Left hindlimb (tissue), 1 donor: ENCODE data around the gene MYBPC3.

Source experiments
- DNase-seq: peaks from one replicate; pipeline ENCODE4 v3.0.0-alpha.2; 2018

MYBPC3 gene

GRCh38 chr11:47383071-47383470 is 30.6 kb upstream of the MYBPC3 start:
- no peak for DNase-seq

- no peak for DNase-seq
Observed at GRCh38 chr11:47380078-47380477, 27.6 kb upstream of the MYBPC3 start.

DNA sequence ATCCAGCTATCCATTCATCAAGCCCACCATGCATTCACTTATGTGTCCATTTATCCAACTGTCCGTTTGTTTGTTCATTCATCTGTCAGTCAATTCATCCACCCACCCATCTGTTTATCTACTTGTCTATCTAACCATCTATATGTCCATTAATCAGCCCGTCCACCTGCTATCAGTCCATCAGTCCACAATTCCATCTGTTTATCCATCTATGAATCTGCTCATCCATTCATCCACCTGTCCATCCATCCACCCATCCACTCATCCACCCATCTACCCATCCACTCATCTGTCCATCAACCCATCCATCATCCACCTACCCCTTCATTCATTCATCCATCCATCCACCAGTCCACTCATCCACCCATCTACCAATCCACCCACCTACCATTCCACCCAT is 26.8 kb upstream of the MYBPC3 start:
- no peak for DNase-seq

DNA sequence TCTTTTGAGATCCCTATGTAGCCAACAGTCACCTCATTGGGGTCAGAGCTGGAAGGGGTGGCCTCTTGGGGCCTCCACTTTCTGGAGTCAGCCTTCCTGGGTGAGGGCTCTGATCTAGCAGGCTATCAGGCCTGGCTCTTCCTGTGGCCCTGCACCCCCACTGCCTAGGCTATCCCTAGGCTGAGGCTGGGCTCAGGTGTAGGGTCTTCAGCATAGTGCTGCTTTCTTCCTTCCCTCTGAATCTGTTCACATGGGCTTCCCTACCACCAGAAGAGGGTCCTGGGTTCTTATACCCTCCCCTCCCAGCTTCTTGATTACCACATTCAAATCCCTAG is 26.3 kb upstream of the MYBPC3 start:
- no peak for DNase-seq

- no peak for DNase-seq
Observed at GRCh38 chr11:47378010-47378835, 25.7 kb upstream of the MYBPC3 start, which contains the start of gene SPI1. Gene SPI1 (minus strand): TSS chr11:47378547. CDS start chr11:47378353, 194 bp downstream.

DNA sequence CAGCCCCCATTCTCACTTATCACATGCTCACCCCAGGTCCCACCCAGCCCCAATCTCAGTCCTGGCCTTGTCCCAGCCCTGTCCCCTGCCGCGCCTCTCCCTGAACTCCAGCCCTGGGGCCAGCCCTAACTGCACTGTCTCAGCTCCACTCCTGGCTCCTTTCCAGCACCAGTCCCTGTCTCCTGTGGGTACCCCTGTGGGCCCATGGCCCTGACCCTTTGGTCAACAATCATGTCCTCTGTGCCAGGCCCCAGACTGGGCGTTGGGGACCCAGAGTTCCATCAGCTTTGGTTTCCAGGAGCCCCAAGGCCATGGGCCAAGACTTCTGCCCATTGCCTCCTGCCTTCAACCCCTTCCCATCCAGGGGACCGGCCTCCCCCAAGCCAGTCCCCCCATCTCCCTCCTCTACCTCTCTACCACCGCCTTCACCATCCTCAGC is 25.1 kb upstream of the MYBPC3 start:
- DNase-seq: no peak

DNA sequence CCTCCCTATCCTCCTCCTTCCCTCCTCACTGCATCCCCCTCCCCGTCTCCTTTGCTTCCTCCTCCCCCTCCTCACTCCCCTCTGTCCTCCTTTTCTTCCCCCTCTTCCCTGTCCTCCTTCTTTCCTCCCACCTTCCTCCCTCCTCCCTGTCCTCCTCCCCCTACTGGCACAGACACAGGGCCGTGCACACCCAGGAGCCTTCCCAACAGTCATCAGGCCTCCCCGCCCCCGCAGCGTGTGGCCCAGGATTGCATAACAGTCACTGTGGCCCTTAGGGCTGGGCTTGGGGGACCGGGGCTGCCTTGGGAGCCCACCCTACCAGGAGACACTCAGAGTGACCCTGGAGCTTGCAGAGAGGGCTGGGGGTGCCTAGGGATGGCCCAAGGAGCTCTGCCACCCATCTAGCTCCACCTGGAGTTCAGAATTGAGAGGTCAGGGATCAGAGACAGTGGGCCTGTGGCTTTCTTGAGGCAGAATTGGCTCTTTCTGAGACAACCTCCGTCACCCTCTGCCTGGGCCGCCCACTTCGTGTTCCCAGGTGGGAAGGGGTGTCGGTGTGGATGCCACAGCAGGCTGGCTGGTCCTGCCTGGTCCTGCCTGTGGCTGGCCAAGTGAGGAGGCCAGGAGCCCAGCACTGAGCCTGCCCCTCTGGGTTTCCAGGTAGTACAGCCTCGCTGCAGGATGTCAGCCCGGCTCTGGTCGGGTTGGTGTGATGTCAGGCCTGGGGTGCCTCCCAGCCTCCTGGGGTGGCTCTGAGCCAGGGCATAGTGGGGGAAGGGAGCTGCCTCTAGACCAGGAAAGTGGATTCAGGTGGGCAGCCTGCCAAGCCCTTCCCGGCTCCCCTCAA is 24.2 kb upstream of the MYBPC3 start:
- no peak for DNase-seq

DNA sequence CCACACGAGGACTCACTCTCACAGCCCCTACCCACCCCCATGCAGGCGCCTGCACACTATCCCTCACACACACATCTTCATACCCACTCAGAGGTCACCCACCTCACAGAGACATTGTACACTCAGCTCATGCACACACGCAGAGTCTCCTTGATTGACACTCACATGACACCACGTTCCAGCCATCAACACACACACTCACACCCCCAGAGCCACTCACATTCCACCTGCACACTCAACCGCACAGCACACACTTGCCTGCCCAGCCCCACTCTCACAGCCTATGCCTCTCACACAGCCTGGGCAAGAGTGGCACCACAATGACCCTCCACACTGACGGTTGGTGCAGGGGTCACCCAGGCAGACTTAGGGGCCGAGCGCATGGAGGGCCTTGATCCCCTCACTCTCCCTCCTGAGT is 23.6 kb upstream of the MYBPC3 start:
- DNase-seq: no peak

- no peak for DNase-seq
Observed at GRCh38 chr11:47375546-47376085, 23.1 kb upstream of the MYBPC3 start.

GRCh38 chr11:47375020-47375419 is 22.5 kb upstream of the MYBPC3 start:
- no peak for DNase-seq

DNA sequence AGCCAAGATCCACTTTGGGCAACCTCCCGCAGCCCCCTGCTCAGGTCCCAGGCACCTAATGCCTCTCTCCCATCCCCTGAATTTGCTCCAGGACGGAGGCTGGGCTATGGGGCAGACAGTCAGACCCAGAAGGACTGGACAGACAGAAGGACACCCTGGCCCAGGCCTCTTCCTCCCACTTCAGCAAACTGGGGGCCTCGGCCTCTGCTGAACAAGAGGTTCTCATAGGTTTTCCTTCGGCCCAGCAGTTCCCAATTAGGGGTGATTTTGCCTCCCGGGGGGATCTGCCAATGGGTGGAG is 22.2 kb upstream of the MYBPC3 start:
- no peak for DNase-seq

DNA sequence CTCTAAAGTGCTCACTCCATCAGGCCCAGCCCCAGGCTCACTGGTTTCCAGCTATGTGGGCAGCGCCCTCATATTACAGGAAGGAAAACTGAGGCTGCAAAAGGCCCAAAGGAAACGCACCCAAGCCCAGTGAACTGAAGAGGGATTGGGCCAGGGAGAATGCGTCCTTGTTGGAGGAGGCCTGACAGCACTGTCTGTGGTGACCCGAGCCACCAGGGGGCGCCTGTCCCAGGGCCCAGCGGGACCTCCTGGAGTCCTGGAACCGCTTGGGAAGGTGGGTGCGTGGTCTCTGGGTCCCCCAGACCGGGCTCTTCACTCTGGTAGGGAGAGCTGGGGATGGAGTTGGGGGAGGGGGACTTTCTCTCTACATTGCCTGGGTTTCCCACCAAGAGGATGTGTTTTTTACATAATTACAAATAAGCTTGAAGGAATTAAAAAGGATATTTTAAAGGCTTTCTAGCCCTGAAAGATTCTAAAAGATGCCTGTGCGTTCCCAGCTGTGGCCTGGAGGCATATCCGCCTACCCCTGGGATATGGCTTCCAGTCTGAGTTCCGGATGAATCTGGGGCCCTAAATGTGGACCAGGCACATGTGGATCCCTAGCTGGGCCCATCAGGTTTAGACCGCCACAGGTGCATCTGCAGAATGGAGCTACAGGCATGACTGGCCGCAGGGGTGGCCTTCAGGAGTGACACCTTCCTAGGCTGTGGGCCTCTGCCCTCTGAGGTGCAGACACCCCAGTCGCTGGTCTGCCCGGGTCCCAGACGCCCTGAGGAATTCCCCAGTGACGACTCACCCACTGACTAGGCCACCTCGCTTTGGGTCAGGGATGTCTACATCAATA is 21.6 kb upstream of the MYBPC3 start:
- DNase-seq: peak; percentile 83

DNA sequence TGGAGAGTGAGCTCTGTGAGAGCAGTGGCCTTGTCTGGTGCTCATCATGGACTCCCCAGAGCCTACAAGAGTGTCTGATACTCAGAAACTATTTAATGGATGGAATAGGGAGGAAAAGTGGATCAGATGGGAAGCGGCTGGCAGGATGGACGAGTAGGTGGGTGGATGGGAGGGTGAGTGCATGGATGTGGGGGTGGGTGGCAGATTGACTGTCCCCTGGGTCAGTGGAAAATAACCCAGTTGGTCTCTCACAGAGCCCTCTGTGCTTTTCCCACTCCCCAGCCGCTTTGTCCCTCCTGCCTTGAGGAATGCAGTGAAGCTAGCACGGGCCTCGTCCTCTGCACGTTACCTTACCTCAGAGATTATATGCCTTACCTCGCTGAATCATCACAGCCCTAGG is 19.9 kb upstream of the MYBPC3 start:
- DNase-seq: no peak

- DNase-seq: no peak
Observed at GRCh38 chr11:47369676-47370075, 17.2 kb upstream of the MYBPC3 start.

DNA sequence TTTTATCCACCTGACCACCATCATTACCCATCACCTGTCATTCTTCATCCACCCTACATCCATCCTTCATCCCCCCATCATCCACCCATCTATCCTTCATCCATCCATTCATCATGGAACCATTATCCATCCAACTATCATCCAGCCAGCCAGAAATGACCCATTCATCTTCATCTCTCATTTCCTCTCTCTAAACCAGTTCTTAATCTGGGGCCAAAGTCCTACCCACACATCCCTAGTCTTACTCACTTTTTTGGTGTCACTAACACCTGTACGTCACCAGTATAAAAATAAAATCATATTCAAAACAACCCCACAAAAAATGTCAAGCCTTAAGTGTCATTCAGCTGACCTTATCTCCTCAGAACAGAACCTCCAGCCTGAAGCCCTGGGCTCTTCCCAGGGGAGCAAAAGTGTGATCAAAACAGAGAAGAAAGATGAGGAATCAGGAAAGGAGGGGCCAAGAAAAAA is 13.6 kb upstream of the MYBPC3 start:
- DNase-seq: no peak

DNA sequence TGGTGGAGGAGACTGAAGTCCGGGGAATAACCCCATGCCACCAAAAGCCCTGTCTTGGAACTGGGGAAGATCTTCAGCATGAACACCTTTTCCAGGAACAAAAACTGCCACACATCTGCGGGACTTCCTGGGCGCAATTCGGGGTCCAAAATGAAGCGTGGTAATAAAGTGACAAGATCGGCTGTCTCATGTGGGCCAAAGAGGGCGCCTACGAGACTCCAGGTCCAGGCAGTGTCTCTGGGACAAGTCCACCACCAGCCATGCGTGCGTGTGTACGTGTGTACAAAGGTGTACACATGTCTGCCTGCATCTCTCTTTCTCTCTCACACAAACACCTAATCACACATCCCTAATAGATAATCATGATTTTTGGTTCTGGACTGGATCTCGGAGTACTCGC is 8.9 kb upstream of the MYBPC3 start:
- no peak for DNase-seq

GRCh38 chr11:47360341-47360740 is 7.8 kb upstream of the MYBPC3 start:
- DNase-seq: no peak

GRCh38 chr11:47359586-47359985 is 7.1 kb upstream of the MYBPC3 start:
- DNase-seq: no peak

DNA sequence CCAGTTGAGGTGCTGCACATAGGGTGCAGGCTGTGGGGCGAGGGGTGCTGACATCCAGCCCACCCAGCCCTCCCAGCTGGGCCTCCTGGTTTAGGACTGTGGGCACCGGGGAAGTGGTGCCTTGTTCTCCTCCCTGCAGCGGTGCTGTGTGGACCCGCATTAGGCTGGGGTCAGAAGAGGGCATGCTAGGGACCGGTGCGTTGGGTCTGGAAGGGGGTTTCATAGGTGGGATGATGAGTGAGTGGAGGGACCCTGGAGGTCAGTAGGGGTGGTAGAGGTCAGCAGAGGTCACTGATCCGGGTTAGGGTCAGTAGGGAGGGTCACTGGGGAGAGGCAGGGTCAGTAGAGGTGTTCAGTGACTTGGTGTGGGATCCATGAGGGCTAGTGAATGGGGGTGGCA is 6.7 kb upstream of the MYBPC3 start:
- no peak for DNase-seq

- DNase-seq: no peak
Observed at GRCh38 chr11:47358731-47359051, 6.2 kb upstream of the MYBPC3 start.

DNA sequence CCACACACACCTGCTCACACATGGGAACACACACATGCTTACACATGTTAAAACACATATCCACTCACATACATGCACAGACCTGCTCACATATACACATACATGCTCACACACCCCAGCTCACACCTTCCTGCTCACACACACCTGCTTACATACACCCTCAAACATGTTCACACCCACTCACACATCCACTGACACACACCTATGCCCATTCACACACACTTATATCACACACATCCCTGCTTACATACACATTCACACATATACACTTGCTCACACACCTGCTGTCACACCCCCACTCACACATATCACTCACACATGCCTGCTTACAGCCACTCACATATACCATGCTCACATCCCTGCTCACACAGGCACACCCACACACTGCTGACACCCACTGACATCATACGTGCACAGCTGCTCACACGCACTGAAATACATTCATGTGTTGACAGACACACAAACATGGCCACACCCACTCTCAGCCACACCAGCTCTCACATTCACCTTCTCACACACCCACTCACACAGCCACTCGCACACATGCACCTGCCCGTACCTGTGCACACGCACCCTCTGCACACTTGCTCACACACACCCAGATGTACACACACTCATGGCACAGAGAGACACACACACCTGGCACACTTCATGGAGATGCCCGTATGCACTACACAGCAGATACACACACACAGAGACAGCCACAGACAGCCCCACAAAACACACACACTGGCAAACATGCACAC is 5.7 kb upstream of the MYBPC3 start:
- DNase-seq: no peak

DNA sequence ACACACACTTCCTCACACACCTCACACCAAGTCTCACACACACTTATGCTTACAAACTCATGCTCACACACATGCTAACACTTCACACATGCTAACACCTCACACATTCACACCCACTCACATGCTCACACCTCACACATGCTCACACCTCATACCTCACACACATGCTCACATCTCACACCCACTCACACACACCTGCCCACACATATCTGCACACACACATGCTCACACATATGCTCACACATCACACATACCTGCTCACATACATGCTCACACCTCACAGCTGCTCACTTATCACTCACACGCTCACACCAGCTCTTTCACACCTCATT is 4.5 kb upstream of the MYBPC3 start:
- DNase-seq: no peak
